HCT116 (cell line): ENCODE results near the gene TEKT3. TPM values are rescaled to one million over a fixed set of nuclear protein-coding genes. Genes with fewer than 3 reads are reported as not detected.

Source experiments
- ATAC-seq: fragments of 200-7000 bp; cut with Tn5 transposase; 2 replicates; pipeline ENCODE4 v1.9.1; 2020; ENCODE audit warnings: mild to moderate bottlenecking, moderate library complexity
- BruUV-seq: library from RNA; stranded (reverse); fragments of 400-500 nt; replicated peaks from 2 replicates; lab custom pipeline; 2021; lab: Mats Ljungman, UMichigan
- CTCF ChIA-PET: fragments of 300-600 bp; sonication (Branson Sonifier 250); formaldehyde crosslinking; loops from one replicate; lab custom pipeline; 2021; ENCODE audit warnings: antibody characterized with exemption; lab: Charles Lee
- POLR2A ChIA-PET: fragments of 300-600, 350-600 bp; sonication (Branson Sonifier 250); formaldehyde crosslinking; loops from one replicate; lab custom pipeline; 2021; ENCODE audit warnings: antibody characterized with exemption; lab: Charles Lee
- RAD21 ChIA-PET, 2 experiments: fragments of 300-600 bp; sonication (Branson Sonifier 250); formaldehyde crosslinking; loops; one replicate each; lab custom pipeline; 2023; ENCODE audit warnings: low total read pairs in 2 of 2; ENCODE audit not compliant: uncharacterized antibody in 2 of 2, unreplicated experiment in 2 of 2, low non-redundant PET in 1 of 2; lab: Charles Lee
- DNase-seq: peaks from one replicate; pipeline ENCODE4 v3.0.0-alpha.2; 2010; ENCODE audit warnings: low read depth, low spot score
- H2AFZ ChIP-seq: fragments of 200-600 bp; shearing (Covaris generic), sonication (generic); 2 replicates; pipeline ENCODE4 v1.6.1; 2017; ENCODE audit warnings: low read depth, mixed run types, mixed read lengths, antibody characterized with exemption, low read length; ENCODE audit not compliant: poor library complexity, severe bottlenecking
- H3K27ac ChIP-seq: 2 replicates; pipeline ENCODE4 v1.5.1; 2012; ENCODE audit warnings: low read depth, low read length
- H3K27me3 ChIP-seq: fragments of 200-600 bp; sonication (generic); 2 replicates; pipeline ENCODE4 v1.6.1; 2016; ENCODE audit warnings: mixed run types, low read length, mixed read lengths; ENCODE audit not compliant: insufficient read depth
- H3K36me3 ChIP-seq, 2 experiments: fragments of 200-500 bp in 1 of 2; fragments of 200-600 bp in 1 of 2; sonication (Bioruptor generic) in 1 of 2; sonication (generic) in 1 of 2; 2 replicates each; pipeline versions ENCODE4 v1.5.1 to v1.6.1; 2014 to 2016; ENCODE audit warnings: low read length in 2 of 2, inconsistent platforms in 1 of 2, mixed read lengths in 1 of 2, mixed run types in 1 of 2; ENCODE audit not compliant: insufficient read depth in 2 of 2, control insufficient read depth in 1 of 2
- H3K4me1 ChIP-seq, 2 experiments: fragments of 200-600 bp in 1 of 2; sonication (generic) in 1 of 2; 2 replicates each; pipeline versions ENCODE4 v1.5.1 to v1.6.1; 2012 to 2017; ENCODE audit warnings: low read length in 2 of 2, inconsistent platforms in 1 of 2, mild to moderate bottlenecking in 1 of 2, mixed read lengths in 1 of 2, mixed run types in 1 of 2, moderate library complexity in 1 of 2; ENCODE audit not compliant: insufficient read depth in 2 of 2, control insufficient read depth in 1 of 2
- H3K4me2 ChIP-seq: fragments of 200-600 bp; sonication (generic); 2 replicates; pipeline ENCODE4 v1.6.1; 2017; ENCODE audit warnings: mixed run types, low read length, mixed read lengths
- H3K4me3 ChIP-seq, 2 experiments: fragments of 200-600 bp in 1 of 2; sonication (generic) in 1 of 2; replicated peaks in 1 of 2; 2 replicates each; pipeline ENCODE4 v1.5.1; 2011 to 2016; ENCODE audit warnings: low read length in 2 of 2, control low read depth in 1 of 2, low read depth in 1 of 2, mild to moderate bottlenecking in 1 of 2, mixed read lengths in 1 of 2, mixed run types in 1 of 2
- H3K79me2 ChIP-seq: fragments of 200-600 bp; sonication (generic); 2 replicates; pipeline ENCODE4 v1.6.1; 2017; ENCODE audit warnings: mild to moderate bottlenecking, mixed run types, low read length, moderate library complexity, mixed read lengths; ENCODE audit not compliant: insufficient read depth
- H3K9ac ChIP-seq: fragments of 200-600 bp; sonication (generic); 2 replicates; pipeline ENCODE4 v1.6.1; 2016; ENCODE audit warnings: low read length, mixed read lengths
- H3K9me2 ChIP-seq: fragments of 200-600 bp; sonication (generic), shearing (Covaris generic); 2 replicates; pipeline ENCODE4 v1.6.1; 2017; ENCODE audit warnings: mixed run types, mild to moderate bottlenecking, moderate library complexity; ENCODE audit not compliant: insufficient read depth
- H3K9me3 ChIP-seq, 2 experiments: fragments of 200-500 bp in 1 of 2; fragments of 200-600 bp in 1 of 2; sonication (Bioruptor generic) in 1 of 2; sonication (generic) in 1 of 2; 2 replicates each; pipeline ENCODE4 v1.6.1; 2014 to 2017; ENCODE audit warnings: low read length in 2 of 2, mixed read lengths in 2 of 2, inconsistent platforms in 1 of 2, low read depth in 1 of 2, mild to moderate bottlenecking in 1 of 2, mixed run types in 1 of 2, moderate library complexity in 1 of 2; ENCODE audit not compliant: control insufficient read depth in 1 of 2, insufficient read depth in 1 of 2
- H4K20me1 ChIP-seq: fragments of 200-600 bp; sonication (generic), shearing (Covaris generic); 2 replicates; pipeline ENCODE4 v1.6.1; 2017; ENCODE audit warnings: mixed run types, mild to moderate bottlenecking, moderate library complexity; ENCODE audit not compliant: insufficient read depth
- ATF3 ChIP-seq: IDR thresholded peaks from 2 replicates; pipeline ENCODE4 v1.6.1; 2012
- CBX3 ChIP-seq: IDR thresholded peaks from 2 replicates; pipeline ENCODE4 v1.6.1; 2012; ENCODE audit warnings: low read depth
- CEBPB ChIP-seq: IDR thresholded peaks from 2 replicates; pipeline ENCODE4 v1.6.1; 2012; ENCODE audit warnings: low read depth
- EGR1 ChIP-seq: IDR thresholded peaks from 2 replicates; pipeline ENCODE4 v1.6.1; 2012; ENCODE audit warnings: low read depth
- ELF1 ChIP-seq: IDR thresholded peaks from 2 replicates; pipeline ENCODE4 v1.6.1; 2012; ENCODE audit warnings: low read depth, borderline replicate concordance
- EZH2phosphoT487 ChIP-seq: fragments of 200-600 bp; IDR thresholded peaks from 2 replicates; pipeline ENCODE4 v1.6.1; 2018; ENCODE audit warnings: antibody characterized with exemption, borderline replicate concordance
- FOSL1 ChIP-seq: IDR thresholded peaks from 2 replicates; pipeline ENCODE4 v1.6.1; 2012; ENCODE audit warnings: low read depth
- JUND ChIP-seq: IDR thresholded peaks from 2 replicates; pipeline ENCODE4 v1.6.1; 2012
- MAX ChIP-seq: IDR thresholded peaks from 2 replicates; pipeline ENCODE4 v1.6.1; 2012
- SP1 ChIP-seq: IDR thresholded peaks from 2 replicates; pipeline ENCODE4 v1.6.1; 2012; ENCODE audit warnings: low read depth
- ZFX ChIP-seq: fragments of 450-650 bp; IDR thresholded peaks from 2 replicates; pipeline ENCODE4 v1.6.1; 2017
- ZNF274 ChIP-seq: fragments of 200-500 bp; sonication (Bioruptor generic); IDR thresholded peaks from 2 replicates; pipeline ENCODE4 v1.6.1; 2014; ENCODE audit warnings: mild to moderate bottlenecking, low read depth, low read length, inconsistent platforms
- intact Hi-C: fragments of 100-400 bp; cut with micrococcal nuclease; formaldehyde crosslinking; loops from 2 replicates; pipeline ENCODE4 v1.10.0; 2022
- total RNA-seq: library from RNA; stranded (reverse); gene quantifications from one replicate; pipeline ENCODE4 v1.2.1, GENCODE V29; 2021; ENCODE audit not compliant: unreplicated experiment
- TF ChIP-seq, protein P1 (sequence below): IDR thresholded peaks from 2 replicates; pipeline ENCODE4 v1.6.1; 2011; ENCODE audit warnings: mild to moderate bottlenecking, low read length, moderate library complexity; ENCODE audit not compliant: insufficient replicate concordance; ENCODE audit errors: extremely low read depth

The TEKT3 gene
- total RNA-seq, 1 experiment from 2014 or later = 0.64 TPM

DNA sequence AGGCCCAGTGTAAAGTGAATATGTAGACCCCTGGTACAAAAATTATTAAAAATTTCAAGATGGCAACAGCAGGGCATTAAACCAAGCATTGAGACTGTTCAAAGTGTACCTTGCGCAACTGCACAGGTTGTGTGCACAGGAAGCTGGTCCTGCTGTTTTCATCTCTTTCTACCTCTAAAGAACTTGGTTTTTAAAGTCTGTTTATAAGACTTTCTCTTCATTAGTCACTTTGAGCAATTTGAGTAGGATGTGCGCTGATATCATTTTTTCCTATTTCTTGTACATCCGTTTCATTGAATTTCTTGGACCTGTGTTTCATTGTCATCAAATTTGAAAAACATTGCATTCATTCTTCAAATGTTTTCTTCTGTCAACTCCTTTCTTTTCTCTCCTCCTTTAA, 59.5 kb downstream of the TEKT3 start:
- H3K27ac ChIP-seq = no peak overlapping the region
- no peak overlapping the region for H3K4me3 ChIP-seq
- no peaks in the 10 kb centered on the region for H4K20me1 ChIP-seq
- H2AFZ ChIP-seq = no peak overlapping the region
- no peaks in the 10 kb centered on the region for H3K27me3 ChIP-seq
- H3K79me2 ChIP-seq = no peaks in the 10 kb centered on the region
- RAD21 ChIA-PET = no interaction called here
- POLR2A ChIA-PET = no interaction called here
- DNase-seq = no peak
- BruUV-seq = no TSS peak
- no peak for TF ChIP-seq CBX3
- no peak for TF ChIP-seq ELF1
- TF ChIP-seq ATF3 = no peak
- no peak for TF ChIP-seq CEBPB
- TF ChIP-seq EZH2phosphoT487 = no peak
- no peak for TF ChIP-seq ZNF274
- no peak for TF ChIP-seq JUND
- TF ChIP-seq MAX = no peak
- TF ChIP-seq ZFX = no peak
- TF ChIP-seq, protein P1, sequence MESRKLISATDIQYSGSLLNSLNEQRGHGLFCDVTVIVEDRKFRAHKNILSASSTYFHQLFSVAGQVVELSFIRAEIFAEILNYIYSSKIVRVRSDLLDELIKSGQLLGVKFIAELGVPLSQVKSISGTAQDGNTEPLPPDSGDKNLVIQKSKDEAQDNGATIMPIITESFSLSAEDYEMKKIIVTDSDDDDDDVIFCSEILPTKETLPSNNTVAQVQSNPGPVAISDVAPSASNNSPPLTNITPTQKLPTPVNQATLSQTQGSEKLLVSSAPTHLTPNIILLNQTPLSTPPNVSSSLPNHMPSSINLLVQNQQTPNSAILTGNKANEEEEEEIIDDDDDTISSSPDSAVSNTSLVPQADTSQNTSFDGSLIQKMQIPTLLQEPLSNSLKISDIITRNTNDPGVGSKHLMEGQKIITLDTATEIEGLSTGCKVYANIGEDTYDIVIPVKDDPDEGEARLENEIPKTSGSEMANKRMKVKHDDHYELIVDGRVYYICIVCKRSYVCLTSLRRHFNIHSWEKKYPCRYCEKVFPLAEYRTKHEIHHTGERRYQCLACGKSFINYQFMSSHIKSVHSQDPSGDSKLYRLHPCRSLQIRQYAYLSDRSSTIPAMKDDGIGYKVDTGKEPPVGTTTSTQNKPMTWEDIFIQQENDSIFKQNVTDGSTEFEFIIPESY = no peak
- no peak for TF ChIP-seq SP1
- TF ChIP-seq FOSL1 = no peak
- no peak for TF ChIP-seq EGR1
- TF ChIP-seq, all 23 proteins: peak for 0
- no peak overlapping the region for H3K4me2 ChIP-seq
- H3K9me2 ChIP-seq = no peaks in the 10 kb centered on the region
- ATAC-seq = no peak
- H3K9ac ChIP-seq = no peak overlapping the region
- H3K4me1 ChIP-seq = peaks cover 0 to 9% of the 10 kb centered on the region in 2 experiments; a peak in 2 of 4 replicates
- CTCF ChIA-PET = no interaction called here
- no peaks in the 10 kb centered on the region for H3K9me3 ChIP-seq
- H3K36me3 ChIP-seq = no peaks in the 10 kb centered on the region
- intact Hi-C loops = no loop called here
